Measurements from ENCODE around the gene GAR1.
"Not testable (repeated sequence)": the region's sequence is repeated elsewhere in the genome, so short reads cannot be mapped to it uniquely, and the experiment has no call there.

Gene GAR1

DNA sequence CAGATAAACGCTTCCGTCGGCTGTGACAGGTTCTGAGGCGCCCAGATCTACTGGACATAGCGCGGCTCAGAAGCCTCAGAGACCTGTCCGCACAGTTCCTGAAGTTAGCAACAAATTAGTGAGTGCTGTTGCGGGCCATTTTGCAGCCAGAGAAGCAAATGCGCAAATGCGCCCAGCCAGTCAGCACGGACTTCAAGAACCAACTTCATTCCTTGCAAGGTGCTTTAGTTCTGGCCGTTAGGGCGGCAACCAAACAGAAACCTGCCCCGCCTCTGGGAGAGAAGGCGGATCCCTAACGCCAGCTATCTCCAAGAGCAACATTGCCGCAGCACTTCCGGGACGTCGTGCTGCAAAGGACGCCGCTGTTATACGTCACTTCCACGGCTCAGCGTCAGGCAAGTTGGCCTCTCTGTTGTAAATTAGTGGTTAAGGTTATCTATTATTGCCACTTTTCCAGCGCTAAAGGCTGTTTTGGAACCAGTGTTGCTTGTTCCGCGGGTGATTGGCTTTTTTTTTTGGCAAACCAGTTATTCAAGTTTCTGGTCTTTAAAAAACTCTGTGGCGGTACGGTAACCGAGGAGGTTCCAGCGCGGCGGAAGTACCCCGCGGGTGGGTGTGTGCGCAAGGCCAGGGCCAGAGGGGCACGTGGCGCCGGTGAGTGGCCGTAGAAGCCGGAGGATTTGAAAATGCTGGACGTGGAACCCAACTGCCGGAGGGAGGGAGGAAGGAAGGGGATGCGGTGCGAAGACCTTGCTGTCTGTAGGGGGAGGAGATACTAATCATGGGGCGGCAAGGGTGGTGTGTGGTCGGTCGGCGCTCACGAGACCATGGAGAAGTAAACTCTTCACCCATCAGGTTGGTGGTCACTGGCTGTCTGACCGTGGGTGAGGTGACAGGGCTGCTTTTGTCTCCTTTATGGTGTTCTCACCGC, at the start of gene GAR1:
Gene GAR1 (plus strand): TSS at position 612 of the 931 bp plus-strand sequence. CDS start 403 bp downstream, outside the sequence.
- peak; percentile 32 for DNase-seq

DNA sequence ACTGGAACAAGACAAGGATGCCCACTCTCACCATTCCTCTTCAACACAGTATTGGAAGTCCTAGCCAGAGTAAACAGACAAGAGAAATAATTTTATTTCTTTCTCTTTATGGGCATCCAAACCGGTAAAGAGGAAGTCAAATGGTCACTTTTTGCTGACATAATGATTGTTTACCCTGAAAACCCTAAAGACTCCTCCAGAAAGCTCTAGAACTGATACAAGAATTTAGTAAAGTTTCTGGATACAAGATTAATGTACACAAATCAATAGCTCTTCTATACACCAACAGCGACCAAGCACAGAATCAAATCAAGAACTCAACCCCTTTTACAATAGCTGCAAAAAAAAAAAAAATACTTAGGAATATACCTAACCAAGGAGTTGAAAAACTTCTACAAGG, 33.5 kb upstream of the GAR1 start:
- not testable (repeated sequence) for DNase-seq

DNA sequence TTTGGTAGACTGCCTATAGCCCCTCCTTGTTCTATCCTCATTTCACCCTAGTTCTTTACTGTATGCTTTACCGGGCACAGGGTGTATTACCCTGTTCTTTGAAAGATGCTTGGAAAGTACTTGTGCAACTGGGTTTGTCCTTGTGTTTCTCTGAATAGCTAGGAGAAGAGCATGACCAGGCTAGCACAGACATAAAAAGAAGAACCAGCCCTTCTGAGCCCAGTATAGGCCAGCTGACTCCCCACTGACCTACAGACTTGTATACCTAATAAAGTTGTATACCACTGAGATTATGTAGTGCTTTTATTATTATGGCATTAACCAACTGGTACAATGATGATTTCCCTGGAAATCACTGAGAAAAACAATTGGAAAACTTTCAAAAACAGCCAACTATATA, 28.7 kb upstream of the GAR1 start:
- DNase-seq: no peak

DNA sequence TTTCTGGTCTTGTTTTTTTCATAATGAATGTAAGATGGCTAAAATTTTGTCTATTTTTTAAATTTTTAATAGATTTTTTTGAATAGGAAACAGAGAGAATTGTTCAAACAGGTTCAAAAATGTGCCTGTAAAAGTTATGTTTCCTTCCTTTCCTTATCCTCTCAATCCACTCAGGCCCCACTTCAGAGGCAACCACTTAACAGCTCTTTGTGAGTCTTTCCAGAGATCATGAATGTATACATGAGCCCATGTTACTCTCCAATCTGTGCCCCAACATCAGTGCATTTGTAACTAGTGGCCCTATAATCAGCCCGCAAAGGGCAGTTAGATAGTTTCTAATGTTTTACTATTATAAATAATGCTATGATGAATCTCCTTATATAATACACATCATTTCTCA, 27.8 kb upstream of the GAR1 start:
- no peak for DNase-seq

DNA sequence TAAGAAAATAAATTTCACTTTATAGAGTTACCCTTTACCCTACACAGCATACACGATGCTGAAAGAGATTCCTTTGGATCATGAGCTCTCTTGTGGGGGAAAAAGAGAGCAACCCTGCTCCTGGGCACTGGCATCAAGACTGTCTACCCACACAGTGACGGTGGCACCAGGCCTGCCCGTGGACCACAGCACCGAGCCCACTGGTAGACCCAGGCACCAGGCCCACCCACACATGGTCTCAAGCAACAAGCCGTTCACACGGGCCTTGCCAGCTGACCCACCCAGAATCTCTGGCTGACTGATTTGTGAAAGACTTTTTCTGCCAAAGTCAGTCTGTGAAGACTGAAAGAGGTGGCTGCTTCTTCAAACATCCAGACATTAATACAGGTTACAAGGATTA, 20.5 kb upstream of the GAR1 start:
- DNase-seq: no peak

DNA sequence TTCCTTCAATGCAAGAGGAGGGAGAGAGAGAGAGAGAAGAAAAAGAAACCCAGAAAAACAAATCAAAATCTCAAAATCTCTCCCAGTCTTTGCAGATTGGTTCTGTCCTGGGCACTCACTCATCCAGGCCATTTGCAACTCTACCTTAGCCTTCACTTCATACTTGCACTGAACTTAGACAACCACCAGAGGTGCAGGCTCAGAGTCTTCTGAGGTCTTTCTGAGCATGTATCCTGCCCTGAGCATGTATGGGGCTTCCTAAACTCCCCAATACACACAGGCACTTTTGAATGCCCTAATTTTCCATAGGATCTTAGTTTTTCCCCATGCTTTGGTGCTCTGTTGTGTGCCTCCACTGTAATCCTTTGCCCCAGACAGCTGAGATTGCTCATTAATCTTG, 16.7 kb upstream of the GAR1 start:
- DNase-seq: no peak

DNA sequence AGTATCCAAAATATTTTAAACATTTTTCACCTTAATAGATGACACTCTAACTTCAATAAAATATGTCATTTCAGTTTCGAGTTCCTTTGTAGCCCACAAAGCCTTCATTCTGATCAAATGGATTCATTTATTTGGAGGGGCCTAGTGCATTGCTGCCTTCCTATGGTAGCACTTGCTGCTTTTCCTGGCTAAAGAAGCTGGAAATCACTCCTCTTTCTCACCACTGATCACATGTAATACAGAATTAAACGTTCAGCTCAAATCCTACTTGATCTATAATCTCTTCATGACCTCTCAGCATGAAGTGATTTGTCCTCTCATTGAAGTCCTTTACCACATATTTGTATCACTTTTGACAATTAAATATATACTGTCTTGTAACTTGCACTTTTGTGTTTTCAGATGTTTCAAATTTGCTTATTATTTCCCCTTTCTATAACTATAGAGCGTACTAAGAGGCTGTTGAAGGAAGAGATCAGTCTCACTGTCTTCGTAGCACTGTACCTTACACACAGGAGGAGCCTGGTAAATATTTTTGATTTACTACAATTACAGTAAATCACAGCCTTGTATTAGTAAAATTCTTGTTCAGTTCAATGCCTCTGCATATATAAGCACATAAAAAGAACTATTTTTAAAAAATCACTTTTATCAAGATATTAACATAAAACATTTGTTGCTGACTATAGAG, 14.3 kb upstream of the GAR1 start:
- DNase-seq: no peak

DNA sequence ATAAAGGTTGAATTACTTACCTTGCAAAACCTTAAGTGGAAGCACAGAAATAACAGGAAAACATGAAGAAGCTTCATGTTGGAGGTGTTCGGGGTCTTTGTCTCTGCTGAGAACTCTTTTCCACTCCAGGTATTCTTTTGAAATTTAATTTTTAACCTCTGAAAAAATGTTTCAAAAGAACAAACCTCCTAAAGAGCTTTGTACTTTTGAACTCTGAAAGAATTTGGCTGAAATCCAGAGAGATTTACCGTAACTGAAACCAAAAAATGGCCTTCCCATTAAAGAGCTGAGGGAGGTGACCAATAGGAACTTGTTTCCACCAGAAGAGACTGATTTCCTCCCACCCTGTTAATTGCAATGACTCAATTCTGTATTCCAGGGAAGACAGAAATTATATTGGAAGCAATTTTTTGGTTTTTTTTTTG, 13.7 kb upstream of the GAR1 start, which contains the start of gene CFI:
Gene CFI (minus strand): TSS at position 105 of the 425 bp plus-strand sequence. CDS start 28 bp downstream, at position 77.
- DNase-seq: no peak

DNA sequence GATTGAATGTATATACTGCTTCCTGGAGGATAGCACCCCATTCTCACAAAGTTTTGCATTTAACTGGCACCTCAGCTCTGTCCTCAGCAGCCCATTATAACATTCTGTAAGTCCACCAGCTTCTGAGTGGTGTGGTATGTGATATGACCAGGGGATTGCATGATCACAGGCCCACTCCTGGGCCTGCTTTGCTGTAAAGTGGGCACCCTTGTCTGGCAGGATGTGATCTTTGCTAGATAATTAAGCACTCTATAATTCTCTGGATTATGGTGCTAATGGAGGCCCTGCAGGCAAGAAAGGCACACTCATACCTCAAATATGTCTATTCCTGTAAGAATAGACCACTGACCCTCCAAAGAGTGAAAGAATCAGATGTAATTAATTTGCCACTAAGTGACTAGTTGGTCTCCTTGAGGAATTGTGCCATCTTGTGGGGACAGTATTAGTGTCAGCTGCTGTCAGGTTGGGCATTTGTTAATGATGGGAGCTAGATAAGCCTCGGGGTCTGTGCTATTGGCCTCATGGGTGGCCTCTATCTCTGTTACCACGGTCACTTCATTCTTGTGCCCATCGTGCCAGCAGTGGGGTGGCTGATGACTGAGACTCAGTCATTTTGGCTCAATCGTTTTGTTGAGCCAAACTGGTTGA, 11.5 kb upstream of the GAR1 start:
- DNase-seq: peak; percentile 16

DNA sequence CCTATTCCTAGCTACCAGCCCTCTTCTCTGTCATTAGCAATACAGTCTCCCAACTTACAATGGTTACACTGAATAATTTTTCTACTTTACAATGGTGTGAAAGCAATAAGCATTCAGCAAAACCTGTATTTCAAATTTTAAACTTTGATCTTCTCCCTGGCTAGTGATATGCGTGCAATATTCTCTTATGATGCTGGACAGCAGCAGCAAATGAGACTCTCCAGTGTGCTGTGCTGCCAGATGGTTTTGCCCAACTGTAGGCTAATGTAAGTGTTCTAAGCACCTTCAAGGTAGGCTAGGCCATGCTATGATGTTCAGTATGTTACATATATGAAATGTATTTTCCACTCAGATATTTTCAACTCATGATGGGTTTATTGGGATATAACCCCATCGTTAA, 5.9 kb upstream of the GAR1 start:
- DNase-seq: no peak

DNA sequence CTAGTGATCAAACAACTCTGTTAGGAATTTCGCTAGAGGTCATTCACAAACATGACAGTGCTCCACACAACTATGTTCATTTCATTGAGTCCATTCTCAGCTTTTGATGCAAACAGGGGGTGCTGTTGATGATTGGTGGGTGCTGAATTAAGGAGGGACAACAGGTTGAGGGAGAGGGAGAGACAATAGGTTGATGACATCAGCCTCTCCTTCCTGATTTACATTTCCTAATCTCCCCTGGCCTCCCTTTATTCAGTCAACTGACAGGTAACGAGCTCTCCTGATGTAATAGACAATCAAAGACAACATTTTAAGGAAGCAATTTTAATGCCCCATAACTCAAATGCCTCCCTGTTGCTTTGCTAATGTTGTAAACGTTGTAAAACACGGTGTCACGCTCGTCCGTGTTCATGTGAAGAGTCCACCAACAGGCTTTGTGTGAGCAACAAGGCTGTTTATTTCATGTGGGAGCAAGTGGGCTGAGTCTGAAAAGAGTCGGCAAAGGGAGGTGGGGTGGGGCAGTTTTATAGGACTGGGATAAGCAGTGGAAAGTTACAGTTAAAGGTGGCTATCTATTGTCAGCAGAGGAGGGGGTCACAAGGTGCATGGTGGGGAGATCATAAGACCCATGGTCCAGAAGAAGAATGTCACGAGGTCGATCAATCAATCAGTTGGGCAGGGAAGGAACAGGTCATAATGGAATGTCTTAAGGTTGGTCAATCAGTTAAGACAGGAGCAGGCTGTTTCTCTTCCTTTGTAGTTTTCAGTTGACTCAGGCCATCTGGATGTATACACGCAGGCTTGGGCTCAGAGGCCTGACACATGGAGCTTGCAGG, 4.8 kb upstream of the GAR1 start:
- no peak for DNase-seq

DNA sequence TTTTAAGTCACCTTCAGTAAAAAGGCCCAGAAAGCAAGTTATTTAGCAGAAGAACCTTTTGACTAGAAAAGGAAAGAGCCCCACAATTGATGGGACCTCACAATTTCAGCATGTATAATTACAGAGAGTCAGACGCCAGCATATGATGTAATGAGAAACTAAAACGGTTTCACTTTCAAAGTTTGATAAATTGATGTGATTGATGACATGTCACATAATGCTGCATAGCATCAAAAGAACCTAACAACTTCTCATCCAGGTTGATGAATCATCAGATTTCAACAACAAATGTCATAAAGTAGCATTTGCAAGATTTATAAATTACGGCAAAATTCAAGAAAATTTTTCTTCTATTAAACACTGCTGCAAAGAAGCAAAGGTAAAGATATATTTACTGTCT, 3.9 kb upstream of the GAR1 start:
- no peak for DNase-seq

DNA sequence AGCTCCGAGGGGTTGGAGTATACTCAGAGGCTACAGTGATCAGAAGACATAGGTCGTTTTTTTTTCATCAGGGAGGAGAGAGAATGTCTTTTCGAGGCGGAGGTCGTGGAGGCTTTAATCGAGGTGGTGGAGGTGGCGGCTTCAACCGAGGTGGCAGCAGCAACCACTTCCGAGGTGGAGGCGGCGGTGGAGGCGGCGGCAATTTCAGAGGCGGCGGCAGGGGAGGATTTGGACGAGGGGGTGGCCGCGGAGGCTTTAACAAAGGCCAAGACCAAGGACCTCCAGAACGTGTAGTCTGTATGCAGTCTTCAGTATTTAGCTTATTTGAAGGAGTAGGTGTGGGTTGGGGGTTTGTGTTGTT, 500 bp downstream of the GAR1 start:
- no peak for DNase-seq

DNA sequence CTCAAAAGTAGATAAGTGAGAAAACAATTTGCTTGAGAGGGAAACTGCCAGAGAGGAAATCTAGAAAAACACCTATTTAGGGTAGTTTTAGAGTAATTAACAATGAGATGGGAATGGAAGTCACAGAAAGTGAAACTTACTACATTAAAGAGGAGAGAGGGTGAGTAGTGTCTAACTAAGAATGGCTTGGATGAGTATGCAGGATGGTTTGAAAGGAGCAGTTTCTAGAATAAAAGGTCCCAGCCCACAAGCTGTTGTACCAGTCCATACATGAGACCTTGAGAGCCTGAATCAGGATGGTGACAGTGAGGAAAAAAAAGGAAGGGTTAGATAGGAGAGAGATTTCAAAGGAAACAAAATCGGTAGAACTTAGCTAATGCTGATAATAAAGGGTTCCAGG, 1.3 kb downstream of the GAR1 start:
- no peak for DNase-seq

DNA sequence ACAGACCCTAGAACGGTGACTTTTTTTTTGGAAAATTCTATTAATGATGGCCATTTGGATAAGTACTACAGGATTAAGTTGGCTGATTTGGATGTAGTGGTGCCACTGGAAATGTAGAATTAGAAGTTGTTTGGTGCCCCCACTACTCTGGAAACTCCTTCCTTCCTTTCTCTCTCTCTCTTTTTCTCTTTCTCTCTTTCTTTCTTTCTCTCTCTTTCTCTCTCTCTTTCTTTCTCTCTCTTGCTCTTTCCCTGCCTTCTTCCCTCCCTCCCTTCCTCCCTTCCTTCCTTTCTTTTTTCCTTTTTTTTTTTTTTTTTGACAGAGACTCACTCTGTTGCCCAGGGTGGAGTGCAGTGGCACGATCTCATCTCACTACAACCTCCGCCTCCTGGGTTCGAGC, 2.7 kb downstream of the GAR1 start:
- no peak for DNase-seq

DNA sequence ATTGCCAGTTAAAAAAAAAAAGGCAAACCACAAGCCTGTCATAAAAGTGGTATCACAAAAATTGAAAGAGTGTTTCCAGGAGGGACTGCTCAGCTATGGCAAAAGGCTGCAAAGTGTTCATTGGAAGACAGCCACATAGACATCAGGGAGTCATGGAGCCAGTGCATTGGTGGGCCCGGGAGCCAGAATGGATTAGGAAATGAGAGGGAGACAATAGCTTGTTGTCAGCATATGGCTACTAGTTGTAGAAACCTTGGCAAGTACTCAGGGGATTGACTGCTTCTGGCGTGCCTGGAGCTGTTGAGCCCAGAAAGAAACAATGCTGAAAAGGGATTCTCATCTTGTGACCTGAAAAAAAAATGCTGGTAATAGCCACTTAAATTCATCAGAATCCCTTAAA, 5.0 kb downstream of the GAR1 start:
- DNase-seq: no peak

DNA sequence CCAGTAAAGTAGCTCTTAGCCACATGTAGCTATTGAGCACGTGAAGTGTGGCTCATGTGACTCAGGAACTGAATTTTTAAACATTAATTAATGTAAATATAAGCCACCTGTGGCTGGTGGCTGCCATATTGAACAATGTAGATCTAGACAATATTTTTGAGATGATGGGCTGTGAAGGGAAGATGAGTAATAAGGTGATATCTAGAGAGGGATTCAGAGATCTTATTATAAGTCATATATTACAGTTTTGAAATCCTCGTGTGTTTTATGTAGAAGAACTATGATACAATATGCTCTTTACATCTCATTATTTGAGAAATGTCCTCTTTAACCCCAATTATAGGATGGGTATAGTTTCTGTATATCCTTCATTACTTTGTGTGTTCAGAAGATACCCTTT, 5.6 kb downstream of the GAR1 start:
- no peak for DNase-seq

DNA sequence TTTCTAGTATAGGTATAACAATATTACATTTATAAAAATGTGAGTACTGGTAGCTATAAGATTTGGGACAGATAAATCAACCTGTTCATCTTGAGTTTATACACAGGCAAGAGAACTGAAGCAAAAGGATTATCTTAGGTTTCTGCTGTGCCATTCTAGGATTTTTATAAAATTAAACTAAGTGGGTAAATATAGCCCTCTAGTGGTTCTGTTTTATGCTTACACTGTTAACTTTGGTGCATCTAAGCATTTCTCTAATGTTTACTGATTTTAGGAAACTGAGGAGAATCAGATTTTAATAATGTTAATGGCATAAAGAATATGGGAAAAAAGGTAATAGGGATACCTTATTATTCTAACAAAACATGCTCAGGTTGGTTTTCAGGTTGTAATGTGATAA, 11.2 kb downstream of the GAR1 start:
- no peak for DNase-seq

DNA sequence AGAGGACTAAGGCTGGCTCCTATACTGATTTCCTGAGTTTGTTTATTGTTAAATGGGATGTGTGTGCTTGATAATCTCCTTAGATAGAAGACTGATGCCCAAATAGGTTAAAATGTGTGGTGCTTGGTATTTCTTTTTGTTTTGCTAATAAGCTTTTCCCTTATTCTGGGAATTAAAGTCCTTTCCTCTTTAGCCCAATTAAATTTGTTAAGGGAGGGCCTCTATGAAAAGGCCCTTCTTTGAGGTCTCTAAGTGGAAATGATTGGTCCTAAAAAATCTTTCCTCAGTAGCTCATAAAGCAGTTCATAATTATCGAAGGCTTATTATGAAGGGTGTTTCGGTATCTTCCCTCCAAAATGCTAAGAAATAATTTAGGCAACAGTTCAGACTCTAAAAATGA, 12.1 kb downstream of the GAR1 start, which contains the start of gene RRH:
Gene RRH (plus strand): TSS at position 301 of the 400 bp plus-strand sequence. CDS start 56 bp downstream, at position 357.
- DNase-seq: no peak

DNA sequence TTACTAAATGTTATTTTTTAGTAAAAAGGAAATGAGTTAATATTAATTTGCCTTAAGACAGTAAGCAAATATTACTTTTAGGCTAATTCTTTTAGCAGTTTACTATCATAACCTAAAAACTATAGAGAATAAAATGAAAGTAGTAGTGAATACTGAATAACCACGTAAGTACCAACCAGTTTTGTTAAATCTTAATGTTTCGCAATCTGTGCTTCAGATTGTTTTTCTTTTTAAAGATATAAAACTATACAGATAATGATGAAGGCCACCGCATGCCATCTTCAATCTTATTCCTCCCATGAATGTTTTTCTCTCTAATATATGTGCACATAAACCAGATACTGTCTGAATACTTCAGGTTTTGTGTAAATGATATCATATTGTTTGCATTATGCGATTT, 18.2 kb downstream of the GAR1 start:
- DNase-seq: no peak

DNA sequence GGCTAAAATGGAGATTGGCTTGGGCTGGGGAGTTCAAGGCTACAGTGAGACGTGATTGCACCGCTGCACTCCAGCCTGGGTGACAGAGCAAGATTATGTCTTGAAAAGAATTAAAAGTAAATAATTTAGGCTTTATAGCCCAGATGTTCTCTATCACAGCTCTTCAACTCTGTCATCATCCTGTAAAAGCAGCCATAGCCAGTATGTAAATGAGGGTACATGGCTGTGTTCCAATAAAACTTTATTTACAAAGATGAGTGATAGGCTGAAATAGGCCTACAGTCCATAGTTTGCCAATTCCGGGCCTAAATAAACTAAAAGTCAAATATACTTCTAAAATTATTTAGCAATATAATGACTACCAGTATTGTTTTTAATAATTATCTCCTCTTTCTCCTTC, 21.4 kb downstream of the GAR1 start:
- no peak for DNase-seq

DNA sequence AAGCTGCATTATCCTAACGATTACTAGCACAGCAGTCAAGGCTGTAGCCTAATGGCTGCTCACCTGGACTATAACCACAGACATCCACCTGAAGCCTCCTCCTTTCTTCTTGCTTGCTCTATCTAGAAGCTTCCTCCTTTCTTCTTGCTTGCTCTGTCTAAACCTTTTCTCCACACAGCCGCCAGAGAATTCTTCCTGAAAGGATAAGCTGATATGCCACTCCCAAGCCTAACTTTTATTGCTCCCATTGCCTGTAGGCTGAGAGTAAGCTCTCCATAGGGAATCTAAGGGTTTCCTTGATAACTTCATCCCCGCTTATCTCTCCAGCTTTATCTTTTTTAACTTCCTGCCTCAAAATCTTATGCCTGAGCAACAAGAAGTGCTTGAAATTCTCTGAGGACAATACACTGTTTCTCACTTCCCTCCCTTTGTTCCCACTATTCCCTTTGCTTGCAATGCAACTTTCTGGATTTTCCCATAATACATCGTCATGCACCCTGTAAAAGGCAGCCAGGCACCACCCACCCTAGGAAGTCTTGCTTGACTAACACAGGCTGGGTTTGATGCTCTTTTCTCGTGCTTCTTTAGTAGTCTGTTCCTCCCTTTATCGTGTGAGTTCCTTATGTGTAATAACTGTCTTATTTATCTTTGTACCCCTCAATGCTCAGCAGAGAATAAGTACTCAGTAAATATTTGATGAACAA, 31.0 kb downstream of the GAR1 start:
- DNase-seq: no peak
